COLO668 (cell line): ENCODE data around the gene POU3F1.

Experiments
- DNase-seq: peaks from one replicate; lab custom pipeline; 2025; ENCODE audit not compliant: unreplicated experiment; lab: John Stamatoyannopoulos, UW

The POU3F1 gene

DNA sequence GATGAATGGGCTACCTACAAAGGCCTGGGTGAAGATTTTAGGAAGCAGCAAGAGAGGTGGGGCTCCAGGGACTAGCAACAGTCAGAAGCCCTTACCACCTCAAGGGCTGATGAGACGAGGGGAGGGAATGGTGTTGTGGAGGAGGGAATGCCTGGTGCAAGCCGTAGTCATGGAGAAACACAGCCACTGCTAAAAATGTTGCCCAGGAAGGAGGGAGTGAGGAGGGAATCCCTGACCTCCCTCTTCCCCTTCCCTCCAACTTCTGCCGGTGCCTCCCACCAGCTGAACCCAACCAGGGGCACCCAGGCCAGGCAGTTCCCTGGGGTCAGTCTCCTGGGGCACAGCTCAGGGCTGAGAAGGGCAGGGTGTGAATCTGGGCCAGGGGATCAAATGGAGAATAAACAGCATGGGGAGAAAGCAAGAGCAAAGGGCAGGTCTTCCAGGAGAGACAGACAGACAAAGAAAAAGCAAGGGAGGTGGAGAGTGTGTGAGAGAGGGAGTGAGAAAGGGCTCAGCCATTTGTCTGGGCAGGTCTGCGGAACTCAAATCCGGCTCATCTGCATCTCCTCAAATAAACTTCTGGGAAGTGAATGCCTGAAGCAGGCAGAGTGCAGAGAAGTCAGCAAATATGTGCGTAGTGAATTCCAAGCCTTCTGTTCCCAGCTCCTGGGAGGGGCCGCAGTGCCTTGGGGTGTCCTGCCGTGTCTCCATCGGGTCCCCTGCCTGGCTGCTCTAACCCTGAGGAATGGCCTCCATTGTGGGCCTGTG lies 27.1 kb upstream of the POU3F1 start:
- DNase-seq: no peak

DNA sequence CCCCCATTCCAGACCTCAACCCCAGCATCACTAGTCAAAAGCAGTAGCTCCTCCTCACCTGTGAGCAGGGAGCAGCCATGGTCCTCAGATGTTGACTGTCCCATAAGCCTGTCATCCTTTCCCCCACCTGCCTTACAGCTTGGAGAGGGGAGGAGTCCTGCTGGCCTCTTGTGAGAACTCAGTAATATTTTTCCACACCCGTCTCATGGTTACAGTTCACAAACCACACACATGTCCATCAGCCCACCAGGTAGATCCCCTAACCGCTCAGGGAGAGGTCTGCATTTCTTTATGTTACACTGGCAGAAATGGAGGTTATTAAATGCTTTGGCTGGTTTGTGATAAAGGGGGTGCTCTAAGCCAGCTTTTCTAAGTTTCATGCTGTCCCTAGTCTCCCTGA lies 26.3 kb upstream of the POU3F1 start:
- DNase-seq: no peak

DNA sequence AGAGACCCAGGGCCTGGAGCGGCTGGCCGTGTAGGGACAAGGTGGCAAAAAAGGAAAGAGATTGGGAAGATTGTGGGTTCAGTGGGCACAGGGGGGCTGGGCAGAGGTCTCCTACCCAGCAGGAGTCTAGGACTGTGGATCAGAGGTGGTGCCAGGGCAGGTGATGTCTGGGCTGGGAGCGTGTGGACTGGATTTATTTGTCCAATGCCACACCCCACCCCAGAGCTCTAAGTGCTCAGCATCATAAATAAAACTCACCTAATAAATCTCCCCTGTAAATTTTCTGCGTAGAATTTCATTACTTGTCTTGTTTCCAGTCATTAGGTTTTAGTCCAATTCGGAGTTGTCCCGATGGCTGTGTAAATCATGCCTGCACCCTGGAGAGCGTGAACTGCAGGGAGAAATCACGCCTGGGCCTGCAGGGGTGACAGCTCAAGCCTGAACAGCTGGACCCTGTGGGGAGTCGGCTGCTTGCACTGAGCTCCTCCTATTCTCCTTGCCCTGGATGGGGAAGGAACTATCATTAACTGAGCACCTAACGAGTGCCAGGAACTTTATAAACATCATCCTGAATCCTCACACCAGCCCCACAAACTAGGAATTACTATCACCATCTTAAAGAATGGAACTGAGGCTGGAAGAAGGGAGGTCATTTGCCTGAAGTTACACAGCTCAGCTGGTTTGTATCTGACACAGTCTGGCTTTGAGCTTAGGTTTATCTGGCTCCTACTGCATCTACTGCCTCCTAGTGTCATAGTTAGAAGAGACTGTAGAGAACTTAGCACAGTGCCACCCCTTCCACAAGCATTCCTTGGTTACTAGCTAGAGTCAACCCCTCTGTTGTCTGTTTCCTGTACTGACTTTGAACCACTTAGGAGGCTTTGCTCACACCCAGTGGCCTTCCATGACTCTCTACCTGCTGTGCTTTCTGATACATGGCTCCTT lies 25.0 kb upstream of the POU3F1 start:
- no peak for DNase-seq

DNA sequence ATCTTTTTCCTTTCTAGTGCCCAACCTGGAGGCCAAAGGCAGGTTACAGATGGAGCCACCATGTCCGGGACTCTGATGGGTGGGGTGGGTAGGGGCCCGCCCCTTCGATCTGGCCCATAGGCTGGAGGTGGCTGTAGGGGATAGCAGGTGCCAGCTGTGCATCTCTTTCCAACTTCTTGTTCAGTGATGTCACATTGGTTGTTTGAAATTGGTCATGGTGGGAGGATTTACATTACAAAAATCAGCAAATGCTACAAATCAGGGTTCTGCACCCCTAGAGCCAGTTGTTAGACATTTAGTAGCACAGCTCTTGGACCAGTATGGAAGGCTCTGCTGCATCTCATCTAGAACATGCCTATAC lies 22.4 kb upstream of the POU3F1 start:
- no peak for DNase-seq

DNA sequence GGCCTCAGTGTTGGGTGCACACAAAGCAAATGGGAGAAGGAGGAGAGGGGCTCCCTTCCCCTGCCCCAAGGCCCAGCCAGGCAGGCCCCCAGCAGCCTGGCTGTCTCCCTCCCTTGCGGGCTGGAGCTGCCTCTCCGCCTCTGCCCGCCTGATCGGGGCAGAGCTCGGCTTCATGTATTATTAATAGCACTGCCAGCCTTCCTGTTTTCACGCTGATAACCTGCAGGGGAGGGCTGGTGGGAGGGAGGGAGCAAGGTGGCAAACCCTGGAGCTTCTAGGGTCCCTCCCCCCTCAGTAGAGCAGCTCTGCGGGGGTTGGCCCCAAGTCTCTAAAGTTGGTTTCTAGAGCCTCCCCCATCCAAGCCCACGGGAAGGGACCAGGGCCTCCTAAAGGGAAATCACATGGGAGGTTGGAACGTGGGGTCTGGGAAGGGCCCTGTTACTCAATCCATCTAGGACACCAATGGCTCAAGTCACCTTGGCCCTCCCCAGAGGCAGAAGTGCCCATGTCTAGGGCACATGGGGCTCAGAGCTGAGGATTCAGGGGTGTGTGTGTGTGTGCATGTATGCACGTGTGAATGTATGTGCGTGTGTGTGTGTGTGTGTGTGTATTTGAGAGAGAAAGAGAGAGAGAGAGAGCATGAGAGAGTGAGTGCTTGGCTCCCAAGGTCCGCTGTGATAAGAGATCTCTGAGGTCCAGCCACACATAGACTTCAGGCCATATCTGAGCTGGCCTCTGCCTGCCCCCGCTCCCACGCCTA lies 21.8 kb upstream of the POU3F1 start:
- DNase-seq: peak; percentile 50

DNA sequence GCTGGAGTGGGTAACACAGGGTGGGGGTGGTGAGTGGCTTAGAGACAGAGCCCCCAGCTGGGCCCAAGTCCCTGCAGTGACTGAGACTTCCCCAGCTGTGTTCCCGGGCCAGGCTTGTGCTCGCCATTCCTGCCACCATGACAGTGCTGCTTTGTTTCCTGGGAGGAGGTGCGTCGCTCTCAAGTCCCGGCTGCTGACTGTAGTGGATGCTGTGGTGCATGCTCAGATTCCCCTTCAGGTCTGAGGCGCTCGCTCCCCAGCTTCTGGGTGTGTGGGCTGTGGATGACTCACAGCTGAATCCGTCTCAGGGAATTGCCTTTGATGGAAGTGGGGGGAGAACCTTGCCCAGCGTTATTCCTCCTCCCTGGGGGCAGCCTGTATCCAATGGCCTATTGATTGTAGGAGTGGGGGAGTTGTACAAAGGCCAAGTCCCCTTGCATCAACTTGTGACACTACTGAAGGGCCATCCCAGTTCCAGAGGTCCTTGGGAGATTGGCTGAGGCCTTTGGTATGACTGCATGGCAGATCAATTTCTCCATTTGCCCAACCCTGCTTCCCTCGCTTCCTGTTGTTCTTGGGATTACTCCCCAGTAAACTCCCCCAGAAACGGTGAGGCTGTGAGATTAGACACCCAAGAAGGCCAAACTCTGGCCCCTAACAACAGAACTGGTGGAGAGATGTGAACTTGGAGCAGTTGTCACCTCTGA lies 17.8 kb upstream of the POU3F1 start:
- DNase-seq: no peak

DNA sequence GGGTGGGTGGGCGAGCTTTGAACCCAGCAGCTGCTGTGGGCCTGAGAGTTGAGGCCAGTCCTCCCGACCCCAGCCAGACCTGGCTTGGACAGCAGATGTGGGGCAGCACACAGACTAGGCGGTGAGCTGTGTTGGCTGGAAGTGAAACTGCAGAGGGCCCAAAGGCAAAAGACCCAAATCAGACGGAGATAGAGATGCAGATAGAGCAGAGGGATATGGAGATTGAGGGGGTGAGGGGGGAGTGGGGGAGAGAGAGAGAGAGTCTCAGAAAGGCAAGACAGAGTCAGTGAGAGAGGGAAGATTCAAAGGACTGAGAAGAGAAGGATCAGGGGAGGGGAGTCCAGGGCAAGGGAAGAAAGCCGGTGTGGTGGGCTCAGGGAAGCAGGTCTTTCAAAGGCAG lies 17.0 kb upstream of the POU3F1 start:
- DNase-seq: no peak

DNA sequence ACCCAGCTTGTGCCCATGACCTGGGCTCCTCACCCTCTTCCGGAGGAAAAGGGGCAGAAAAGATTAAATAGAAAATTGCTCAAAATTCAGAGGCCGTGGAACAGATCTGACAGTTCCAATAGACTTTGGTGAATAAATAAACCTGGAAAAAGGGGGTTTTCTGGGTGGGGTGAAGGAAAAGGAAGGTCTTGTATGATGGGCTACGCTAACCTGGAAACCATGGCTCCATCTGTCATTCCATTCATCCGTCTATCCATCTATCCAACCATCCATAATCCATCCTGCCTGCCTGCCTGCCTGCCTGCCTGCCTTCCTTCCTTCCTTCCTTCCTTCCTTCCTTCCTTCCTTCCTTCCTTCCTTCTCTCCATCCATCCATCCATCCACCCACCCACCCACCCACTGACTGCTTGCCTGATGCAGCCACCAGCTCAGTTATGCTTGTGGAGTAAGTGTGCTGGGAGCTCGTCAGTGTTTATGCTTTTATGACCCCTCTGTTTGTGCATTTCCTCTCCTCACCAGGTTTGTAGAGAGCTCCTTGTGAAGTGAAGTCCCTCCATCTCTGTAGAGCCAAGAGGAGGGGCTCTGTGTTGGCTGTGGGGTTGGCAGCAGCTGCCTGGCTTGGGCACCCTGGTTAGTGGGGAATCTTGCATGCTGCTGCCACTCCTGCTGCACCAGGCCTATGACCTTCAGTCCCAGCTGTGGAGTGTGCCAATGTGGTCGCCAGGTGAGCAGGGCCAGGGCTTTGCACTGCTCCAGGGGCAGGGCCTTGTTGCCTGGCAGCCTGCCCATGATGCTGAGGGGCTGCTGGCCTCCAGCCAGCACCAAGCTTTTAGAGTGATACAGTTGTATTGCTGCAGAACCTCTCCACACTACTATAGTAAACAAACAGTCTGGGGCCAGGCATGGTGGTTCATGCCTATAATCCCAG lies 16.0 kb upstream of the POU3F1 start:
- peak; percentile 98 for DNase-seq

DNA sequence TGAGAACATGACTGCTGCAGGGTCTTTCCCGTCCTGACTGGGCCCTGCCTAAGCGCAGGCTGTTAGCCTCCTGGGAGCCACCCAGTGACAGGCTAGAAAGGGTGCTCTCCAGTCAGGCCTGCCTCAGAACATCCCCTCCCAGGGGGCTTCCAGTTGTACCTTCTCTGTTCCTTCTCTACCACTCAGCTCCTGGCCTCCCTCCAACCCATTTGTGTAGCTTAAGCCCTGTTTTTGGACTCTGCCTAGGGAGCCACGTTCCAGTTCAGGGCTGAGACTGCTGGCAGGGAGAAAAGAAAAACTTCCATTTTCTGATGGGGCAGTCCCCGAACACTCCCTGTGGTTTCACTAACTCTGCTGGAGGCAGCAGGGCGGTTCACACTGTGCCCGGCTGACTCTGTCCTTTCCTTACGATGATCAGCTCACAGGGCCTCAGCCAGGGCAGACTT lies 15.3 kb upstream of the POU3F1 start:
- DNase-seq: no peak

DNA sequence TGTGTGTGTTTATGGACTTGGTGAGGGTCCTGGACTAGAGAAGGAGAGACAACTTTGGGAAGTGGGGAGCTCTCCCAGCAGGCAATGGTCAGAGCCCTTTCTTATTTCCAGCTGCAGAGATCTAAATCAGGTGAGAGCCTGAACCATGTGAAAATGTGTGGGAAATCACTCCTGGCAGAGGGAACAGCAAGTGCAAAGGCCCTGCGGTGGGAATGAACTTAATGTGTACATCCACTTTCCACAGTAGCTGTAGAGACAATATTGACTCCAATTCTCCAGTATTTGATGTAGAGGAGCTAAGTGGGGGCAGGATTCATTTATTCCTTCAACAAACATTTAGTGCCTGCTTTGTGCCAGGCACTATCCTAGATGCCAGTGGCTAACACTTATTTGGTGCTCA lies 14.7 kb upstream of the POU3F1 start:
- no peak for DNase-seq

DNA sequence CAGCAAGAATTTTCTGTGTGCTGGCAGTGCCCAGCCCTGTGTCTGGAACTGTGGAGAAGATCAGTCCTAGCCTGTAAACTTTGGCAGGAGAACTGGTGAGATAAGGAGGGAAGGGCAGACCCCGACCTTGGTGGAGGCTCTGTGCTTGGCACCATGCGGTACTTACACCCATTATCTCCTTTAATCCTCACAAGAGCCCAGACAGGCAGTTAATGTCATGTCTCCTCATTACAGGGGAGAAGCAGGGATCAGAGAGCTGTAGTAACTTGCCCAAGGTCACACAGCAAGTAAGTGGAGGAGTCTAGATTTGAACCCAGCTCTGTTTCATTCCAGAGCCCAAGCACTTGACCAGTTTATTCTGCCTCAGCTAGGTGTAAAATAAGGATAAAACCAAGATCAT lies 13.9 kb upstream of the POU3F1 start:
- no peak for DNase-seq

DNA sequence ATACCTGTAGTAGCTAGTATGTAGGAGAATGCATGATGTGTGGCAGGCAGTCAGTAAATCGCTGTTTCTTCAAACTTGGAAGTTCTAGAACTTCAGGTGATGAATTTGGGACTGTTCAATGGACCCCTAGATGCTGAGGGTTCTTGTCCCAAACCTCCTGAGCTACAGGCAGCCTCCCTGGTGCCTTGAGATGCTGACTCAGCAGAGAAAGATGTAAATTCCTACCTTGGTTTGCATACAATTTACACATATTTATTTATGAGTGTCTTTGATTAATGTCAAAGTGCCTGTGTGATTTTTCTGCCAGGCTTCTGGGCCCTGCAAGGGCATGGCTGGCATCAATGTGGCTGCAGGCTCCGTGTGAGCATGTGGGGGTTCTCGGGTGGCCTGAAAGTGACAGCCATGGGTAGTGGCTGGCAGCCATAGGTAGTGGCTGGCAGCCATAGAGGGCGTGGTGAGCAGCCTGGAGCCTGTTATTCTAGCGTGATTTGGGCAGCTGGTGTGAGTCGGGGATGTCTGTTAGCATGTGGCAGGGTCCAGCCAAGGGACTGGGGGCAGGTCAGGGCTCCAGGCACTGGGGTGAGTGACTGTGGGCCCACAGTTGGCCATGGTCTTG lies 13.2 kb upstream of the POU3F1 start:
- DNase-seq: no peak

DNA sequence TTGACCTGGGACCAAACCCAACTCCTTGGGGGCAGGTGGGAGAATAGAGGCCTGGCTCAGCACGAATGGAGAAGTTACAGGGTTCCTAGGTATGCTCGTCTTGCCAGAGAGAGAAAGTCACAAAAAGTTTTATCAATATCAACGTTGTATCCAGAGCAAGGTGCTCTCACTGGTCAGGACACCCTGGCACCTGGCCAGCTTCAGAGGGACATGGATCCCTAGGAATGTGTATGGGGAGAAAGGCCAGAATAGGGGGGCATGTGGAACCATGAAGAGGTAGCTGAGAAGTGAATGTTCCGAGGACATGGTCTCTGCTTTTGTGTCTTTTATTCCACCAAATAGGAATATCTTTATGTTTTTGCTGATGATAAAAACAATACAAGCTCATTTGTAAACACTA lies 9.4 kb upstream of the POU3F1 start:
- DNase-seq: no peak

DNA sequence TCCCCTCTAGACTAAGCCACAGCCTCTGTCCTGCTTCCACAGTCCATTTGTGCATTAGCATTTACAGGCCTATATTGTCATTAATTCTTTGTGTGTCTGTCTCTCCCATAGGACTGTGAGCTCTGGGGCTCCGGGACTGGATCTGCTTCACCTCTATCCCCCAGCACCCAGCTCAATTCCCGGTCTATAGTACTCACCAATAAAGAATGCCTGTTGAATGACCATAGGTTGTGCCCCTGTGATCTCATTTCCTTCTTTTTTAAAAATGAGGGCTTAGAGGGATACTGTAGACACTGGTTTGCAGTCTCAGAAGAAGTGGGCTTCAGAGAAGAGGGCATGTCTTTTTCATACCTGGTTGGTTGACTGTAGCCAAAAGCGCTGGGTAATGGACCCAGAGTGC lies 8.8 kb upstream of the POU3F1 start:
- DNase-seq: no peak

DNA sequence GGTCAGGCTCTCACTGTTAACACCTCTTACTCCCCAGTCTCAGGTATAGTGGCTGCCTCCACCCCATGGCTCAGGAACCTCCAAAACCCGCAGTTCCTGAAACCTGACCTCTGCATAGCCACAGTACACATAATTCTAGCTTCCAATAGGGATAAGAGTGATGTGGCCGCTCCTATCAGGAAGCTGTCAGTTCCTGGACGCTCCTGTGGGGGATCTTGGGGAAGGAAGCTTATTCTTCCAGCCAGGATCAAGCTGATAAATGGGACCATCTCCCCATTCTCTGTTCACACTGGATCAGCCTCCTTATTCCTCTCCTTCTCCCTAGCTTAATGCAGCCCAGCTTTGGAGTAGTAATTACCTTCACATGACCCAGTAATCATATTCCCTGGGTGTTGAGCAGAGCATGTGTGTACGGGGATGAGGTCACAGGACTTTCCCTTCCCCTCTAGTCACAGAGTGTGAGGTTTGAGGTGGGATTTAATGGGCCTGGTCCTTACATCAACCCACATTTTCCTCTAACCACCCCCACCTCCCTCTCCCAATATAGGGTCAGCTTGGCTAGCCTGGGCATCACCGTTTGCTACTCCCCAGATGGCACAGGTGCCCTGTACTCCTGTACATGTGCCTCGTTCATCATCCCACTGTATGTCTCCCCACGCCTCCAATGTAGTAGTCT lies 7.0 kb upstream of the POU3F1 start:
- DNase-seq: peak; percentile 60

DNA sequence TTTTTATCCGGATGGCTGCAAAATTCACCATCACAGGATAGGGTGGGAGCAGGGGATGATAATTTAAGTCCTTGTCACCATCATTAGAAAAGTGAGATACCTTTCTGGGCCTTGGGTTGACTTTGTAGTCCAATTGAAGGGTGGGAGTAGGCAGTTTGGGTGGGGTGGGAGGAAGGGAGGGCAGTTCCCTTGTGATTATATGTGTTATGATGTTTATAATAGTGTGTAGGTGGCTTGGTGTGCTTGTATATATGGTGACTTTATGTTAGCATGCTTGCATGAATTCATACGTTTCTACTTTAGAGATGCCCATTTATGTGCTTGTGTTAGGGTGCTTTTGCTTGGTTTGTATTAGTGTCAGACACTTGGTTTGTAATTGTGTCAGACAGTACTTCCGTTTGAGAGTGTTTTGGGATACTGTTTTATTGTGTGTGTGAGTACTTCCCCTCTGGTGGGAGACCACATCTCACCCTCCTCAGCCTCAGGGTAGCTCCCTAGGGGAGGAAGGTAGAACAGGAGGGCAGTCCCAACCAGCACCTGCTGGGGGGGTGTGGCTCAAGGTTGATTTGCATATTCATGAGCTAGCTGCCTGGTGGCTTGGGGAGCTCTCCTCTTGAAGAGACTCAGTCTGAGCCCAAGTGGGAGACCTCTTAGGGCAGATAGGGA lies 6.3 kb upstream of the POU3F1 start:
- DNase-seq: peak; percentile 60

DNA sequence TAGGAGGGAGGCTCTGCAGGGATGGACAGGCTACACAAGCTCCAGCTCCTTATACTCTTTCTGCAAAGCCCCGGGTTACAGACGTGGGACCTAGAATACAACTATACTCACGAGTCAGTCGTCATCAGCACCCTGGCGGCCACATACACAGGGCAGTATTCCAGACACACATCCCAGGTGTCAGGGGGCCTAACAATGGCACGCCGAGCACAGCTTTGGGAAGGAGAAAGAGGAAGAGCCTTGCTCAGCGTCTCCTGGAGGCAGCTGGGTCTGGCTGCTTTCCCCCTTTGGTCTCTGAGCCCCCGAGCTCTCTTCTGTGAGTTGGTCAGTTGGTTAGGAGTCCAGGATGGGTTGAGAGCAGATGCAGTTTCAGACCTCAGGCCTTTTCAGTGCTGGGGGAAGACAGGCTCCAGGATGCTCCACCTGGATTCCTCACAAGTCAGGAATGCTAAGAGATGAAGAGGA lies 4.5 kb upstream of the POU3F1 start:
- no peak for DNase-seq

DNA sequence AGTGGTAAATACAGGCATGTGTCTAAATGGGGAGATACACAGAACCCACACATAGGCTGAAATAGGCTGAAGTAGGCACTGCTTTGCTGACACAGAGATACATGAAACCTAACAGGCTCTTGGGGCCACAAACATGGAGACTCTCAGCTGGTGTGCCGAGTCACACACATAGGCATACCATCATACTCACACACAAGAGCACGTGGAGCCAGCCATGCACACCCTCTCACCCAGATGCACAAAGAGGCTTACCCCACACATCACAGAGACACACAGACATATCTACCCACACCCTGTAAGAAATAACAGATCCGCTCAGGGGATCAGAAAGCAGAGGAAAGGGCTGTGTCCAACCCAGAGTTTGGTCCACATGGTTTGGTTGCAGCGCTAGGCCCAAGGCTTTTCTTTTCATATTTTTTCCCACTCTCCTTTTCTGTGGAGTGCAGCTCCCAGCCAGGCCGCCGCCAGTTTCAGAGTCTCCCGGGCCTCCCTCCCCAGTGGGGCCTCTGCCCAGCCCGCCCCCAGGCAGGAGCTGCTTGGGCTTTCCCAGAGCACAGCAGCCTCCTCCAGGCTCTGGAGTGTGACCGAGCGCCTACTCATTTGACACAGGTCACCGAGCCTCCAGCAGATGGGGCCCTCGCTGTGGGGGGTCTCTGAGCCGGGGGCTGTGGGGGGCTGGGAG lies 3.9 kb upstream of the POU3F1 start:
- DNase-seq: no peak
